GM21447 (cell line): Measurements from ENCODE around the gene SRBD1.

Experiments used
- ATAC-seq: cut with Tn5 transposase; IDR thresholded peaks from one replicate; pipeline ENCODE4 v1.9.1; 2021; ENCODE audit not compliant: unreplicated experiment

The SRBD1 gene

DNA sequence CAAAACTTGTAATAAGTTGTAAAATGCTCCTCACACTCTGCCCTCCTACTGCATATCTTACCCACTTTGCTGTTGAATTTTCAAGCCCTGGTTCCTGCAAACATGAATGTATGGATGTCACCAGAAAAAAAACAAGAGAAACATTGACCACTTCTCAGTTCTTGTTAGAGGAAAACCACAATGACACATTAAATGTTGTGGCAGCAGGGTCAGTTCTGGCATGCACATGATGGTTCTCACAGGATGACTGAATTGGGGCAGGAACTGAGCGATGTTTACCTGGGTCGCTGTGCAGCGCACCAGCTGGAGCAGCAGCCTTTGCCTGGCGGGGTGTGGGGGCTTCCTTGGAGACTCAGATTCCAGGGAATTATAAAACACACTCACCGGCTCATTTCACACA is 26.4 kb upstream of the SRBD1 start:
- ATAC-seq, result peak; percentile 87

DNA sequence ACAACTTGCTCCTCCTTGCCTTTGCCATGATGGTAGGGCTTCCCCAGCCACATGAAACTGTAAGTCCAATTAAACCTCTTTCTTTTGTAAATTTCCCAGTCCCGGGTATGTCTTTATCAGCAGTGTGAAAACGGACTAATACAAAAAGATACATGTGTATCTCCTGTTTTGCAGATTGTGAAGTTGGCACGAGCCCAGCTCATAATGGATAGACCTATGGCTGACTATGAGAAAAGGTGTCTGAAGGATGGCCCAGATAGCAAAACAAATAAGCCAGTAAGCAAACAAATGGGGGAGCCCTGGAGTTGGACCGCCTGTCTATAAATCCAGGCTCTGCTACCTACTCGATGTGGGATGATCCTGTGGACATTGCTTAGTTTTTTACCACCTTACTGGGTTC is 24.9 kb upstream of the SRBD1 start:
- no peak for ATAC-seq

DNA sequence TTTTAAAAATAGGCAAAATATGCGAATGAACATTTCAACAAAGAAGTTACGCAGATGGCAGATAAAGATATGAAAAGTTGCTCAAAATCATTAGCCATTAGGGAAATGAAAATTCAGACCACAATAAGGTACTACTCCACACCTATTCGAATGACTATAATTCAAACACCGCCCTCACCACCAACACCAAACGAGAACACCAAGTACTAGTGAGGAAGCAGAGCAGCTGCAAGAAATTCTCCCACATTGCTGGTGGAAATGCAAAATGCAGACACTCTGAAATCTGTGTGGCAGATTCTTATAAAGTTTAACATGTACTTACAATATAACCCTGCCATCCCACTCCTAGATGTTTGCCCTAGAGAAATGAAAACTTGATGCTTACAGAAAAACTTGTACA is 23.2 kb upstream of the SRBD1 start:
- ATAC-seq, result no peak

DNA sequence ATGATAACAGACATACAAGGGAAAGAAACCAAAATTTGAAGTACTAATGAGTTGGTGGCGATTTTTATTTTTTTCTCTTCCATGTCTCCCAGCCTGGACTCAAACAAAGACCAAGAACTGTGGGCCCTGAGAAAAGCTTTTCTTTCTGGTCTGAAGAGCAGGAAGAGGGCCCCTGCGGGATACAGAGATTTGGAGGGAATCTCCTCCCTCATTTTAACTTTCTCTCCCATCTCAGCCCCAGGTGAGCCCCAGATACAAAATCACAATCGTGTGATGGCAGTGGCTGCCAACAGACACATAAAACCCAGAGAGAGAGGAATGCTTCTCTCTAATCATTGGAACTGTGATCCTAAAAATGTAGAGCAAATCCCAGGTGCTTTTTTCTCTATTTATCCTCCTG is 20.9 kb upstream of the SRBD1 start:
- ATAC-seq, result no peak

DNA sequence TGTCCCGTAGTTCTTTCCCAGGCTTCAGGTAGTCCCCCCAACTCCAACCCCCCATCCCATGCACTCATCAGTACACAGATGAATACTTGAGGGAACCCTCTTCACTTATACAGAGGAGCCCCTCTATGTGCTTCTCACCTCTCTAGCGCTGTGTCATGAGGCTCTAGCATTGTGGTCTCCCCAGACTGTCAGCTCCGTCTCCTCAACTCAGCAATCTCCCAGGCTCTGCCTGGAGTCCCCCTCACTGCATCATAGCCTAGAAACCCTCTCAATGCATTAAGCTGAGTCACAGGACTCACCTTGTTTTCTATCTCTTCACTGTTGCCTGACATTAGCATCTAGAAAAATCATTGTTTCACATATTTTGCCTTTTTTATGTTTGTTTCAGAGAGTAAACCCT is 20.3 kb upstream of the SRBD1 start:
- ATAC-seq, result no peak

DNA sequence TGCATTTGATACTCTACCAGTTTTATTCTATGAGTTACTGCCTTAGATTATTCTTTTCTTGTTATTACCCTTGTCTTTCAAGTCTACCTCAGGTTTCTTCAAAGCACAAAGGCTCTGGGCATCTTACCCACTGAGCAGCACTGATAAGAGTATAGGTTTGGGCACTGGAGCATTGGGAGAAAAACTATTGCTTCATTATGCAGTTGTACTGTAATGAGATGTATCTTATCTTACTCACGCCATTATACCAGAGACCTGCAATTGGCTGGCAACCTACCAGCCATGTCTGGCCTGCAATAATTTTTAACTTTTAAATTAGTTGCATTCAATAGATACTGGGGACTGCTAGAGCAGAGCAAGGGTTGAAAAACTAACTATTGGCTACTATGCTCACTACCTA is 18.9 kb upstream of the SRBD1 start:
- ATAC-seq, result no peak

DNA sequence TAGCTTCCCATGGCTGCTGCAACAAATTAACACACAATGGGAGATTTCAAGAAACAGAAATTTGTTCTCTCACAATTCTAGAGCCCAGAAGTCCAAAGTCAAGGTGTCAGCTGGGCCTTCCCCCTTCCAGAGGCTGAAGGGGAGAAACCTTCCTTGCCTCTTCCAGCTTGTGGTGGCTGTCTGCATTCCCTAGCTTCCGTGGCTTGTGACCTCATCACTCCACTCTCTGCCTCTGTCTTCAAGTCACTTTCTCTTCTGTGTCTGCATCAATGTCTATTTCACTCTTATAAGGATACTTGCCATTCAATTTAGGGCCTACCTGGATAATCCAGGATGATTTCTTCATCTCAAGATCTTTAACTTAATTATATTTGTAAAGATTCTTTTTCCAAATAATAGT is 16.8 kb upstream of the SRBD1 start:
- ATAC-seq, result no peak

DNA sequence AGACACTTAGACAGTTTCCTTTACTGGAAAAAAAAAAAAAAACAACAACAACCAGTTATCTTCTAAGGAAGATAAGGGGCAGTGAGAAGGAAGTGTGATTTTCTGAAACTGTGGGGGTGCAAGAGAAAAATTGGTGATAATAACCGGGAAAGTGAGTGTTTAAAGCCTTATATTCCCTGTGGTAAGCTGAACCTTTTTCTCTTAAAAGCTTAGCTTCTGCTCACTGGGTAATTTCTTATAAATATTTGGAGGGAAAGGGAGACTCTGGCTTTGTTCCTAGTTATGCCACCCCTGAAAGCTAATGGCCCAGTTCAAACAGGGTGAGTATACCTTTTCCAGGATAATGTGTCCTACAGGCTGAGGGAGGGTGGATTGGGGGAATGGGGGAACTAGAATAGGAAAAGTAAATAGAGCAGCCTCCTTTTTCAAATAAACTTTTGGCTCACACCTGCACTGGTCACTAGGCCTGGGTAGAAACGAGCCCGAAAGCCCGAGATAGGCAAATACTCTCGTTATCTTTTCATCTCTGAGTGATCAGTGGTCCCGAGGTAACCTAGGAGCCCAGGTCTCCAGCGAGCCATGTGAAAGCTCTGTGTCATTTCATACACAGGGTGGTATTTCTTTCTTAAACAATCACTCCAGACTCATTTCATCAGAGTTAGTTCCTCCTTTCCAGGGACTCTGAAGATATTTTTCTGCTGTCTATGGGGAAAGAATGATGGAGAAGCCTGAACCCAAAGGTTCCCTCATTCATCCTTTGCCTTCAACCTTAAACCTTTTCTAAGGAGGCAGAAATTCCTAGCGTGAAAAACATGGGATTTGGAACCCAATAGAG is 15.5 kb upstream of the SRBD1 start:
- ATAC-seq, result no peak

DNA sequence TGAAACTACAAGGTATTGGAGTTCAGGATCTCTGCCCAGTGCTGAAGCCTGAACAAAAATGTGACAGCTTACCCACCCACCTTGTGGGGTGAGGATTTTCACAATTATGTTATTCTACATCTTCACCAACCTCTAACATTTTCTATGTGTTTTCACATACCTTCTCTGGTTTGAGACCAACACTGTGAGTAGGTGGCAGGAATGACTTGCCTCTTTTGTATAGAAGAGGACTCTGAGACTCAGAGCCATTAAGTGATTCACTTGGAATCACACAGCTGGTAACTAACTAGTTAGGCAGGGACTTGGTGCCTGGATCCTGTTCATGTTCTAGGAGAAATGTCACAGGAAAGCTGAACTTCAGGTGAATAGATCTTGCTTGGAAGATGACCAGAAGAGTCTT is 14.8 kb upstream of the SRBD1 start:
- no peak for ATAC-seq

DNA sequence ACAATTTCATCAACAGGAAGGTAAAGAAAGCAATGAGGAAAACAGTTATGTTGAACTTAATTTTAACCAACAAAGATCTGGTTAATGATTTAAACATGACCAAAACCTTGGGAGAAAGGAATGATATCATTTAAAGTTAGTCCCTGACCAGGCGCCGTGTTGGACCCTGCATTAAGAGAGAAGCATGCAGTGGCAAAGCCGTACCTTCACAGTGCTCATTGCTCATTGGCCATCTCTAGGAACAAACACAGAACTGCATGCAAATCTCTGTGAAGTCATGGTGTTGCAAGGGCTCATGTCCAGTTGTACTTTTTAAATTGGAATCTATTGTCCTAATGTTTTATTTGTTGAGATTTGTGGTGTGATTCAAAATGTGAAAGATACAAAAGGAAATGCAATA is 12.0 kb upstream of the SRBD1 start:
- ATAC-seq, result no peak

DNA sequence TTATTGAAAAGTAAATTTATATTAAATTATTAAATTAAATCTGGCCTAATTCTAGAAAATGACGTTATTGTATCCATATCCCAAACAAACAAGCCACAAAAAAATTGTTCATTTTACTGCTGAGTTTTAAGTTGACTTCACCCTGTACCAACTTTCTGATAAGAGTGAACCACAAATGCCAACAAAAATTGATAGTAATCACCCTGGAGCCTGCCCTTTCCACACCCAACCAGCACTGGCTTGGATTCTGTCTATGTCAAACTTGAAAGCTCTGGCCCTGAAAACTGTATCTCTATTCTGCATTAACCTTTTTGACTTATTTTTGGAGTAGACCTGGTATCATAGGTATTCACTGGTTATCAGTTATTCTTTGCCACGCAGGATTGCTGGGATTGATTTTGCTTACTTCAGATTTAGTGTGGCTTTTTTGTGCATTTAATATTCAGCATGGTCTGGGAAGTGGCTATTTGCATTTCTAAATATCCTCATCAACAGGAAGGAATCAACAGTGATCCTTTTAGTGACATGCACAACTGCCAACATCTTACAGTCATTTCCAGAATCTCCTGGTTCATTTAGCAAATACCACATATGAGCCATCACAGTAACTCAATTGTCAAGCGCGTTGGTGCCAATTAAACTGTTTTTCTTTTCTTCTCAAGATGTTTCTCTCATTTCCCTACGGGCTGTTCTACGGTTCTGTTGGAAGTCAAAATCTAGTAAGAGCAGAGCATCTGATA is 11.4 kb upstream of the SRBD1 start:
- no peak for ATAC-seq

DNA sequence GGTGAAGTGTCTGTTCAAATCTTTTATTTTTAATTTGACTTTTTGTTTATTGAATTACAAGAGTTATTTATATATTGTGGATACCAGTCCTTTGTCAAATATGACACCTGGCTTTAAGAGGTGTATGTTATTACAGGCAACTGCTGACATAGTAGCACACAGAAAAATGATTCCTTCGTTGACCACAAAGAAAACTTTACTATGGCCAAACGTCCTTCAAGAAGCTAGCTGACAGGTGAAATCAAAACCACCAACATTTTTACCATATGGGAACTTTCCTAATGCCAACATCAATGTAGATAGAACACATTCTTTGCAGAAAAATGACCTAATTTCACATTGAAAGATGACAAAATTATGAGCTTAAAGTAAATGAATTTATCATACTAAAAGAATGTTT is 6.4 kb upstream of the SRBD1 start:
- ATAC-seq, result no peak

DNA sequence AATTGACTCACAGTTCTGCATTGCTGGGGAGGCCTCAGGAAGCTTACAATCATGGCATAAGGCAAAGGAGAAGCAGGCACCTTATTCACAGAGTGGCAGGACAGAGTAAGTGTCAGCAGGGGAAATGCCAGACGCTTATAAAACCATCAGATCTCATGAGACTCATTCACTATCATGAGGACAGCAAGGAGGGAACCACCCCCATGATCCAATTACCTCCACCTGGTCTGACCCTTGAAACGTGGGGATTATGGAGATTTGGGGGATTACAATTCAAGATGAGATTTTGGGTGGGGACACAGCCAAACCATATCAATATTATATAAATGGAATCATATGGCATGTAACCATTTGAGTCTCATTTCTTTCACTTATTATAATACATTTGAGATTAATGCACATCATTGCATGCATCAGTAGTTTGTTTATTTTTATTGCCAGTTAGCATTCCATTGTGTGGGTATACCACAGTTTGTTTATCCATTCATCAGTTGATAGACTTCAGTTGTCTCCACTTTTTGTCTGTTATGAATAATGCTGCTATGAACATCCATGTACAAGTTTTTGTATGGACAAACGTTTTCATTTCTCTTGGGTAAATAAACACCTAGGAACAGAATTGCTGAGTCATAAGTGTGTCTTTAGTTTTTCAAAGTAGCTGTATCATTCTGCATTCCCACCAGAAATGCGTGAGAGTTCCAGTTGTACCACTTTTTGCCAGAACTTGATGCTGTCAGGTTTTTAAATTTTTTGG is 5.8 kb upstream of the SRBD1 start:
- no peak for ATAC-seq

DNA sequence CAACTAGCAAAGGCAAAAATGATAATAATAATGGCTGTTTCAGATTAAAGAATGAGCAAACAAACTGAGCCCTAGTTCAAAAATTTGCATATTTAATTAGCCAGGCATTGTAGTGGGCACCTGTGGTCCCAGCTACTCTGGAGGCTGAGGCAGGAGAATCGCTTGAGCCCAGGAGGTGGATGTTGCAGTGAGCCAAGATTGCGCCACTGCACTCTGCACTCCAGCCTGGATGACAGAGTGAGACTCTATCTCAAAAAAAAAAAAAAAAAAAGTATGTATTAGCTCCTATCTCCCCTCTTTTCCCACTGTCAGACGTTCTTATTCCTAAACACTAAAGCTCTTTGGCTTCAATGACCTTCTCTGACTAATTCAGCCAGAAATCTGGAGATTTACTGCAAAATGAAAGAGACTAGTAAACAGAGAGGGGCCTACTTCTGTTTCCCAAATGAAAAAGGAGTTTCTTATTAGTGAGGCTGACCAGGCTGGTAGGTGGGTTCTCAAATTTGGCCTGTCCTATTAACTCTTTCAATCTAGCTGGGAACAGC is 3.9 kb upstream of the SRBD1 start:
- no peak for ATAC-seq

DNA sequence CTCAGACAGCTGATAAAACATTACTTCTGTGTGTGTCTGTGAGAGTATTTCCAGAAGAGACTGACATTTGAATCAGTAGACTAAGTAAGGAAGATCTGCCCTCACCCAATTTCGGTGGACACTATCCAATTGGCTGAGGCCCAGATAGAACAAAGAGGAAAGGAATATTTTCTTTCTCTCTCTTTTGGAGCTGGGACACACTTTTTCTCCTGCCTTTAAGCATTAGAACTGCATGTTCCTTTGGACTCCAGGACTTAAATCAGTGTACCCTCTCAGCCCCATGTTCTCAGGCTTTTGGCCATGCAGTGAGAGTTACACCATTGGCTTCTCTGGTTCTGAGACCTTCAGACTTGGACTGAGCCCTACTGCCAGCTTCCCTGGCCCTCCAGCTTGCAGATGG is 3.3 kb upstream of the SRBD1 start:
- no peak for ATAC-seq

DNA sequence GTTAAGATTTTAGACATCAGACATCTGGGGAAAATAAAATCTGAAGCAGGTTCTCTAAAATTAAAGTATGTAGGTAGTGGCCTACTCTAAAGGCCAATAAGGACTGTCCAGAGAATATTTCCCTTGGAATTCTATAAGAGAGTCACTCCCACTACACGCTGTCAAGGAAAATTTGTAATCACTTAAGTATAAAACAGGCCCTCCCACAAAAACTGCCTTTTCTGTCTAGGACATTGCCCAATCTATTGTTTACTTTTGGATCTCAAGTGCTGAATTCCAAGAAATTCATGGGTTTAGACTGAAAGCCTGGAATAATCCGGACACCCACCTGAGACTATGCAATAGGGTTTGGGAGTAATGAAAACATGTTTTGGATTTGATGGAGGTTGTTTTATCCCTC is 1.7 kb upstream of the SRBD1 start:
- no peak for ATAC-seq

DNA sequence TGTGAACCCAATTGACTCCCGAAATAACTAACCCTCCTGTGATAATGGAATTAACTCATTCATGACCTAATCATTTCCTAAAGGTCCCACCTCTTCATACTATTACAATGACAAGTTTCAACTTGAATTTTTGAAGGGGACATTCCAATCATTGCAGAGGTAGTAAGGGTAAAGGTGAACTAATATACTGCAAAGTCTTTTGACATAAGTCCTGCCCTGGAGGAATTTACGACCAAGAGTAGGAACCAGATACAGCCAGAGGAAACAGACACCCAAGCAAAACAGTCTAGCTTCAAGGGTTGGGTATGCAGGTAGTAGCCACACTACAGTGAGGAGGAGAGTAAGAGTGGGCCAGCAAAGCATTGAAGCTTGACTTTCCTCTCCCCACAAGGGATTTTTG is 1.2 kb upstream of the SRBD1 start:
- ATAC-seq, result no peak

DNA sequence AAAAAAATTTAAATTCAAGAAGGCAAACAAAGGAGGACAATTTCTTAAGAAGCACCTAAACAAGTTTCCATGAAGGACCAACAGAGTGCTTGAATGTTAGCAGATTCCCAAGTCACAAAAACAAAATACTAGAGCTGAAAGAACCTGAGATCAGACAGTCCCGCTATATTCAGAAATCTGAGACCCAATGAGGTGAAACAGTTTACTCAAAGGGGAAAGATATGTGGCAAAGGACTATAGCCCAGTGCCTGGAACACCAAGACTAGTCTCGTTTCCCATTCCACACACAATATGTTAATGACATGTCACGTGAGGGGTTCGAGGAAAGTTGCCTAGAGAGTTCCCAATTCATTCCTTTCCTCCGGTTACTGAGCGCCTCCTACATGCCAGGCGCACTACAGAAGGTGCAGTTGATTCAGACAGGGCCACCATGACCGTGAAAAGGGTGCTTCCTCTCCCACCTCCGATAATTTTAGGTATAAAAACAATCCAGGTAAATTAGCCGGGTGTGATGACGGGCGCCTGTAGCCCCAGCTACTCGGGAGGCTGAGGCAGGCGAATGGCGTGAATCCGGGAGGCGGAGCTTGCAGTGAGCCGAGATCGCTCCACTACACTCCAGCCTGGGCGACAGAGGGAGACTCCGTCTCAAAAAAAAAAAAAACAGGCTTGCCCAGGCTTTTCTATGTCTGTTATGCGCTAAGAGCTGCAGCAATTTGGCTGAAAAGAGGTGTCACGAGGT is 617 bp downstream of the SRBD1 start:
- ATAC-seq, result peak; percentile 52

DNA sequence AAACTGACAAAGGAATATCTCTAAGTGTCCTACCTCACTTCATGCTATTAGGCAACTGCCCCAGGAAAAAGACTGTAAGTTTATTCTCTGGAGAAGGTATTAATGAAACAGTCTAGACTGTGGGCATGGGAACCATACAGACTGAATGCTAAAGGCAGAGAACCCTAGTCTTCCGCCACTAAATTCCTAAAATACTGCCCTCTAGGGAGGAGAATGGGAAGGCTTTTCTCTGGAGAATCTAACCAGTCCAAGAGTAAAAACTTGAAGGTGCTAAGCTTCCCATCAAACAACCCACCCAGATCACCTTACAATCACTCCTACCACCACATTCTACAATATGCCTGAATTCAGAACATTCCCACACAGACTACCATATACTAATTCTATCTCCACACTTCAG is 3.4 kb downstream of the SRBD1 start:
- no peak for ATAC-seq

DNA sequence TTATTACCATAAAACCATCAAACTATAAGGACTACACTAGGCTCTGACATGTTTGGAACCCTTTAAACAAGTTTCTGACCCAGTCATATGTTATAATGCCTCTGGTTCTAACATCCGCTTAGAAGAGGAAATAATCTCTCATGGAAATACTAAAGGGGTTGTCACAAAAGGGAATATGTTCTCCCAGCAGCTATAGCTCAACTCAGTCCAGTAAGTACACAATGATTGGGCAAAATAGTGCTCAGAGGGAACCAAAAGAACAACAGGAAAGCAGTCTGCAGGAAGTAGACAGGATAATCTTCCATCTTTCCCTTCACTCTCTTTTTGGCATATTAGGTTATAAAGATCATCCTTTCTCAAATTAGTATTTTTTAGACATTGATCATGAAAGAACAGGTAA is 4.3 kb downstream of the SRBD1 start:
- ATAC-seq, result no peak

DNA sequence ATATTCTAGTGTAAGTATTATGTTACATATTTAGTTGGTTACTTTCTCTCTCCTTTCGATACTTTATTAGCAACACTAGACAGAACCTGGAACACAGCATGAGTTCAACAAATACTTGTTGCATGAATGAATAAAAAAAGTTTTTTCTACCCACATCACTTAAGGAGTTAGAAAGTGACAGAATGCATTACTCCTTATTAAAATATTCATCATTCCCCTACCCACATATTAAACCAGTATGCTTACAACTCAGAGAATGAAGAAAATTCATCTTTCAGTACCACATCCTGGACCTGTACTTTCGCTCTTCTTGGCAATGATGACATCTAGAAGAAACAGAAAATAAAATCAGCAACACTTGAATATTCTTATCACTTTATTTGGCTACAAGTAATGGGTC is 6.0 kb downstream of the SRBD1 start:
- ATAC-seq, result no peak
